ENCODE data around the gene PPFIA3.

- no peak for TF ChIP-seq CTCF (IDR thresholded peaks at IDR 0.05; ENCODE audit: borderline replicate concordance, extremely low read depth, low read length, poor library complexity, severe bottlenecking)
- no peak for TF ChIP-seq EZH2 (IDR thresholded peaks at IDR 0.05; ENCODE audit: borderline replicate concordance, low read depth, low read length, severe bottlenecking)
These were observed 41.3 kb downstream of the PPFIA3 start for GRCh38 chr19:49160450-49161189.
